A549 treated with RU486 at 1 μM for 4 hours (cell line): Measurements from ENCODE around the gene ARR3. TPM values are rescaled to one million over a fixed set of nuclear protein-coding genes. Genes with fewer than 3 reads are reported as not detected.

Experiments
- total RNA-seq: library from RNA; stranded (reverse); fragments of 200-300 nt; extraction: Qiagen RNA extraction; gene quantifications from 5 replicates; pipeline ENCODE4 v1.2.3, GENCODE V29; 2022; ENCODE audit warnings: low read depth

The ARR3 gene
- not detected in 5 replicates for total RNA-seq

DNA sequence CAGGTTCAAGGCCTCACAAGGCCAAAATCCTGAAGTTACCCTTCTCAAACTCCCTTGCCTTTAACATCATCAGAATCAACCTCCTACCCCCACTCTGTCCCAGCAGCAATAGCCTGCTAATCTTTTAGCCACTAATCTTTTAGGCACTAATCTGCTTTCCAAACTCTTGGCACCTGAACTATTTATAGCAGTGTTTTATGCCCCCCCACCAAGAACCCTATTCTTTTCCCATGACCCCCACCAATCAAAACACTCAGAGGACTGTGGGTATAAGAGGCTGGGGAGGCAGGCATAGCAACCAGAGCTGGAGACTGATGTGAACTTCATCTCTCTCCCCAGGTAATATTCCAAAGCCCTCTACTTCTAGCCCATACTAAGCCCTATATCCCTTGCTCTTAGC, at the start of gene ARR3:
Gene ARR3 (plus strand): TSS at position 301 of the 400 bp plus-strand sequence. CDS start 1,052 bp downstream, outside the sequence.

DNA sequence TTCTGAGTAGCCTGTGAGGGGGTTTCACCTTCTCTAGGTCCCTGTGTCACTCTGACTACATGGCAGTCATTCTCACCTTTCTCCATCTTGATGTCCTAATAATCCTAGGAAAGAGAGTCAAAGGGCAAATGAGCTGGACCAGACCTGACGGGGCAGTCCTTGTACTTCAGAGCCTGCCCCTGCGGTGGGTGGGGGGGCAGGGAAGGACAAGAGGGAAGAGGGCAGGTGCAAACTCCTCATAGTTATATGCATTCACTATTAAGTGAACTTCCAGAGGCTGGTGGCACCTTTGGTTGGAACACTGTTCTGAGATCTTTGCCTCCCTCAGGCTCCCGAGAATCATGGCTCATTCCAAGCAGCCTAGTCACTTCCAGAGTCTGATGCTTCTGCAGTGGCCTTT, 33.8 kb upstream of the ARR3 start, which contains the start of gene AWAT1:
Gene AWAT1 (plus strand): TSS at position 301 of the 400 bp plus-strand sequence. CDS start 41 bp downstream, at position 342.

DNA sequence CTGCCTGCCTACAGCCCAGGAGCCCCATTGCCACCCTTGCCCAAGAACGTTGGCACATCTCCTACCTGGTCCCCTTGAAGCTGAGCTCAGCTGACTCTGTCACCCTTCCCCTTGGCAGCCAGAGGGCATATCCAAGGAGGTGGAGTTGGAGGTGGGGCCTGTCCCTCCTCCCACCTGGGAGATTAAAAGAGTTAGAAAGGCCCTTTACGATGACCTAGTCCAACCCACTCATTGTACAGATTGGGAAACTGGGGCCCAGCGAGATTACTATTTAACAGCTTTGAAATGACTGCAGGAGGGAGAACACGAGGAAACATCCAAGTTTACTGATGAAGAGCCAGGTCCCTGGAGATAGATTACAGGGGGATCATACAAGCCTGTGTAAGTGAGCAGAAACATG, 8.0 kb upstream of the ARR3 start, which contains the start of gene P2RY4:
Gene P2RY4 (minus strand): TSS at position 101 of the 400 bp plus-strand sequence. CDS start 580 bp downstream, outside the sequence.

GRCh38 chrX:70281951-70282350, 13.8 kb downstream of the ARR3 start, which contains the start of gene RAB41:
Gene RAB41, plus strand, starts transcription at chrX:70282172. Its CDS starts 46 bp downstream, at chrX:70282218.

GRCh38 chrX:70289793-70290770, 21.9 kb downstream of the ARR3 start, which contains the start of the genes KIF4A and PDZD11:
Gene KIF4A, plus strand, starts transcription at chrX:70290104. Its CDS starts 355 bp downstream, at chrX:70290459.
Gene PDZD11, minus strand, starts transcription at chrX:70289927. Its CDS starts 586 bp downstream, at chrX:70289341.

Other genes starting within 250 kb of the ARR3 start
- not detected in 5 replicates for gene AWAT2, start 218.4 kb upstream of the ARR3 start, total RNA-seq
- not detected in 5 replicates for gene OTUD6A, start 205.9 kb upstream of the ARR3 start, total RNA-seq
- gene IGBP1, start 134.9 kb upstream of the ARR3 start, total RNA-seq: 57.5 to 71.2 TPM (median 66.6 TPM) in 5 replicates
- gene DGAT2L6, start 90.9 kb upstream of the ARR3 start, total RNA-seq: not detected in 5 replicates
- gene AWAT1, start 33.7 kb upstream of the ARR3 start, total RNA-seq: not detected in 5 replicates
- gene P2RY4, start 8.1 kb upstream of the ARR3 start, total RNA-seq: 0.06 TPM in 1 of 5 replicates, not detected in the others
- gene RAB41, start 13.8 kb downstream of the ARR3 start, total RNA-seq: not detected in 5 replicates
- 86.7 to 102 TPM (median 88.6 TPM) in 5 replicates for gene PDZD11, start 21.6 kb downstream of the ARR3 start, total RNA-seq
- gene KIF4A, start 21.8 kb downstream of the ARR3 start, total RNA-seq: 24.2 to 29.0 TPM (median 27.9 TPM) in 5 replicates
- 0.06 TPM in 1 of 5 replicates, not detected in the others for gene GDPD2, start 155.0 kb downstream of the ARR3 start, total RNA-seq
- gene DLG3, start 176.5 kb downstream of the ARR3 start, total RNA-seq: 2.9 to 5.0 TPM (median 3.1 TPM) in 5 replicates